Measurements from ENCODE around the gene RAB9A.

GRCh38 chrX:13673016-13673415 lies 15.9 kb upstream of the RAB9A start:
- TF ChIP-seq, protein P1, sequence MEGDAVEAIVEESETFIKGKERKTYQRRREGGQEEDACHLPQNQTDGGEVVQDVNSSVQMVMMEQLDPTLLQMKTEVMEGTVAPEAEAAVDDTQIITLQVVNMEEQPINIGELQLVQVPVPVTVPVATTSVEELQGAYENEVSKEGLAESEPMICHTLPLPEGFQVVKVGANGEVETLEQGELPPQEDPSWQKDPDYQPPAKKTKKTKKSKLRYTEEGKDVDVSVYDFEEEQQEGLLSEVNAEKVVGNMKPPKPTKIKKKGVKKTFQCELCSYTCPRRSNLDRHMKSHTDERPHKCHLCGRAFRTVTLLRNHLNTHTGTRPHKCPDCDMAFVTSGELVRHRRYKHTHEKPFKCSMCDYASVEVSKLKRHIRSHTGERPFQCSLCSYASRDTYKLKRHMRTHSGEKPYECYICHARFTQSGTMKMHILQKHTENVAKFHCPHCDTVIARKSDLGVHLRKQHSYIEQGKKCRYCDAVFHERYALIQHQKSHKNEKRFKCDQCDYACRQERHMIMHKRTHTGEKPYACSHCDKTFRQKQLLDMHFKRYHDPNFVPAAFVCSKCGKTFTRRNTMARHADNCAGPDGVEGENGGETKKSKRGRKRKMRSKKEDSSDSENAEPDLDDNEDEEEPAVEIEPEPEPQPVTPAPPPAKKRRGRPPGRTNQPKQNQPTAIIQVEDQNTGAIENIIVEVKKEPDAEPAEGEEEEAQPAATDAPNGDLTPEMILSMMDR (conservative IDR thresholded peaks at IDR 0.05) = no peak
- TF ChIP-seq ZFX (IDR thresholded peaks at IDR 0.05) = no peak
